Type B pancreatic cell (in vitro differentiated cells): ENCODE results near the gene PCDHB16. TPM values are rescaled to one million over a fixed set of nuclear protein-coding genes. Genes with fewer than 3 reads are reported as not detected.
"Not testable (repeated sequence)": the region's sequence is repeated elsewhere in the genome, so short reads cannot be mapped to it uniquely, and the experiment has no call there.

Experiments used
- DNase-seq: peaks from one replicate; pipeline ENCODE4 v3.0.0; 2021; ENCODE audit warnings: mixed read lengths; ENCODE audit not compliant: unreplicated experiment; ENCODE audit errors: extremely low spot score
- H3K27ac Mint-ChIP-seq: 2 replicates; pipeline ENCODE4 v1.8.0; 2021; ENCODE audit warnings: mild to moderate bottlenecking, mixed read lengths
- H3K27me3 Mint-ChIP-seq: 2 replicates; pipeline ENCODE4 v1.8.0; 2021; ENCODE audit warnings: mixed read lengths
- H3K36me3 Mint-ChIP-seq: 2 replicates; pipeline ENCODE4 v1.8.0; 2021; ENCODE audit warnings: mixed read lengths
- H3K4me1 Mint-ChIP-seq: one replicate; pipeline ENCODE4 v1.8.0; 2021; ENCODE audit warnings: mixed read lengths; ENCODE audit not compliant: unreplicated experiment
- H3K4me3 Mint-ChIP-seq: 2 replicates; pipeline ENCODE4 v1.8.0; 2021; ENCODE audit warnings: mild to moderate bottlenecking, mixed read lengths
- H3K9me3 Mint-ChIP-seq: 2 replicates; pipeline ENCODE4 v1.8.0; 2021; ENCODE audit warnings: mixed read lengths
- CTCF ChIP-seq: fragments of 200-600 bp; sonication (generic); conservative IDR thresholded peaks from 2 replicates; pipeline ENCODE4 v1.5.0; 2021; ENCODE audit warnings: antibody characterized with exemption, mild to moderate bottlenecking
- total RNA-seq: library from RNA; stranded (reverse); gene quantifications from 2 replicates; pipeline ENCODE4 v1.2.1, GENCODE V29; 2021; ENCODE audit warnings: low replicate concordance

PCDHB16 gene
- total RNA-seq, 1 donor from 2014 or later: 6.9 TPM

- Mint-ChIP-seq H3K9me3 (peaks cover 5% of the 10 kb centered on the region), H3K36me3 (no peaks in the 10 kb centered on the region), H3K4me3 (no peak within 1 kb of the TSS), H3K27ac (no peak within 1 kb of the TSS), H3K4me1 (no peaks in the 10 kb centered on the region), H3K27me3 (no peaks in the 10 kb centered on the region)
- no peak for DNase-seq
- peak; percentile 60 for TF ChIP-seq CTCF
Measured at GRCh38 chr5:141172381-141173204, 9.6 kb upstream of the PCDHB16 start, which contains the start of gene PCDHB7. Gene PCDHB7, plus strand, starts transcription at chr5:141172644. Its CDS starts 192 bp downstream, at chr5:141172836.

- not testable (repeated sequence) for DNase-seq, H3K36me3 Mint-ChIP-seq
Measured at GRCh38 chr5:141174291-141175104, 7.7 kb upstream of the PCDHB16 start.

GRCh38 chr5:141175933-141176332, 6.3 kb upstream of the PCDHB16 start:
- TF ChIP-seq CTCF: no peak
- Mint-ChIP-seq H3K4me3 (no peak overlapping the region), H3K4me1 (no peaks in the 10 kb centered on the region), H3K27me3 (no peaks in the 10 kb centered on the region), H3K27ac (no peak overlapping the region), H3K9me3 (no peaks in the 10 kb centered on the region), H3K36me3 (no peaks in the 10 kb centered on the region)
- no peak for DNase-seq

More at GRCh38 chr5:141174291-141175104, 7.7 kb upstream of the PCDHB16 start:
- not testable (repeated sequence) for H3K27ac Mint-ChIP-seq, H3K4me3 Mint-ChIP-seq, H3K9me3 Mint-ChIP-seq, H3K4me1 Mint-ChIP-seq, H3K27me3 Mint-ChIP-seq

- not testable (repeated sequence) for DNase-seq, H3K27me3 Mint-ChIP-seq, H3K36me3 Mint-ChIP-seq, H3K9me3 Mint-ChIP-seq, H3K27ac Mint-ChIP-seq, H3K4me1 Mint-ChIP-seq, H3K4me3 Mint-ChIP-seq
Measured at GRCh38 chr5:141177577-141178191, 4.5 kb upstream of the PCDHB16 start, which contains the start of gene PCDHB8. Gene PCDHB8, plus strand, starts transcription at chr5:141177790. Its CDS starts 245 bp downstream, at chr5:141178035.

GRCh38 chr5:141179371-141179770, 2.8 kb upstream of the PCDHB16 start:
- not testable (repeated sequence) for H3K27me3 Mint-ChIP-seq, H3K36me3 Mint-ChIP-seq, DNase-seq, H3K4me1 Mint-ChIP-seq, H3K4me3 Mint-ChIP-seq, H3K9me3 Mint-ChIP-seq, H3K27ac Mint-ChIP-seq

GRCh38 chr5:141179876-141180275, 2.3 kb upstream of the PCDHB16 start:
- H3K4me3 Mint-ChIP-seq, H3K27ac Mint-ChIP-seq, H3K4me1 Mint-ChIP-seq, DNase-seq, H3K9me3 Mint-ChIP-seq, H3K27me3 Mint-ChIP-seq: not testable (repeated sequence)
- peaks cover 11% of the 10 kb centered on the region for H3K36me3 Mint-ChIP-seq

- Mint-ChIP-seq H3K9me3 (peaks cover 8% of the 10 kb centered on the region), H3K27ac (no peak overlapping the region), H3K27me3 (no peaks in the 10 kb centered on the region), H3K36me3 (peaks cover 13% of the 10 kb centered on the region), H3K4me1 (no peaks in the 10 kb centered on the region), H3K4me3 (no peak overlapping the region)
- no peak for DNase-seq
- no peak for TF ChIP-seq CTCF
Measured at GRCh38 chr5:141180313-141180712, 1.9 kb upstream of the PCDHB16 start.

- DNase-seq, H3K4me1 Mint-ChIP-seq, H3K27me3 Mint-ChIP-seq, H3K27ac Mint-ChIP-seq, H3K4me3 Mint-ChIP-seq: not testable (repeated sequence)
- Mint-ChIP-seq H3K36me3 (peaks cover 21% of the 10 kb centered on the region), H3K9me3 (peaks cover 17% of the 10 kb centered on the region)
Measured at GRCh38 chr5:141184117-141184855, 2.1 kb downstream of the PCDHB16 start.
